ENCODE measurements around the gene C10orf105. TPM values are rescaled to one million over a fixed set of nuclear protein-coding genes. Genes with fewer than 3 reads are reported as not detected.

C10orf105 gene
- total RNA-seq, 2 experiments from 2014 or later, result 0.25 to 0.36 TPM

DNA sequence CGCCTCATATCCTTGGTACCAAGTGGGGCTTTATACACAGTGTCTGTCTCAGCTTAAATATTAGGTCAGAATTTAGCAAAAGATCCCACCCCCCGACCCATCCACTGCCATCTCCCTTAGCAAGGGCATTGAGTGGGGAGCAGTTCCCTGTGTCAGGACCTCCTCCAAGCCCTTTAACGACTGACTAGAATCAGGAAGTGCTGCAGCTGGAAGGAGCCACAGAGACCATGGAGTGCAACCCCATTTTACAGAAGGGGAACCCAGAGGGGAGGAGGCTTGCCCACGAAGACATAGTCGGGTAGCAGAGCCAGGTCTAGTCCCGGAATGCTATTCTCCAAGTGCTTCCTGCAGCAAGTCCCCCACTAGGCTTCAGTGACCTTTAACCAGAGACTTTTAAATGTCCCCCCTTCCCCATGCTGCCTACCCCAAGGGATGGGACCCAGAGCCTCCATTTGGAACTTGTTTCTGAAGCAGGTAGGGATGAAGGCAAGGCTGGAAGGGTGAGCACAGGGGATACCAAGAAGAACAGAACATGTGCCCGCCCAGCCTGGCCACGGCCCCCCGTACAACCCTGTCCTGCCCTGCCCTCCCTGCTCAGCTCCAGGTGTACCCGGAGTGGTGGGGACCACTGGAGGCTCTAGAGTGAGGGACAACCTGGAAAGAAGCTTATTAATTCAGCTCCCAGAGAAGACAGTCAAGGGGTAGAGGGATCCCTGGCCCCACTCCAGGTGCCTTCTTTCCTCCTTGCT lies 41.3 kb downstream of the C10orf105 start:
- H3K27me3 ChIP-seq (ENCODE audit: control insufficient read depth in 1 of 2, insufficient read depth in 2 of 2, low read length in 2 of 2), result peaks cover 0 to 2% of the 10 kb centered on the region in 2 experiments
- DNase-seq, result no peak
- H3K36me3 Mint-ChIP-seq (ENCODE audit: low read depth), result no peaks in the 10 kb centered on the region
- no peak overlapping the region for H3K4me3 Mint-ChIP-seq
- H3K9me3 Mint-ChIP-seq, result no peaks in the 10 kb centered on the region
- H3K4me3 ChIP-seq (ENCODE audit: low read length), result no peak overlapping the region
- no peaks in the 10 kb centered on the region for H3K9me3 ChIP-seq (ENCODE audit: control insufficient read depth in 1 of 2, insufficient read depth in 1 of 2, low read length in 2 of 2)
- intact Hi-C loops (cut with DNase I, micrococcal nuclease), result no loop called here
- POLR2A ChIA-PET, result no interaction called here
- H3K4me1 ChIP-seq (ENCODE audit: insufficient read depth, low read length), result no peaks in the 10 kb centered on the region
- no peak overlapping the region for H3K27ac Mint-ChIP-seq
- no peaks in the 10 kb centered on the region for H3K27me3 Mint-ChIP-seq
- TF ChIP-seq, protein P1, sequence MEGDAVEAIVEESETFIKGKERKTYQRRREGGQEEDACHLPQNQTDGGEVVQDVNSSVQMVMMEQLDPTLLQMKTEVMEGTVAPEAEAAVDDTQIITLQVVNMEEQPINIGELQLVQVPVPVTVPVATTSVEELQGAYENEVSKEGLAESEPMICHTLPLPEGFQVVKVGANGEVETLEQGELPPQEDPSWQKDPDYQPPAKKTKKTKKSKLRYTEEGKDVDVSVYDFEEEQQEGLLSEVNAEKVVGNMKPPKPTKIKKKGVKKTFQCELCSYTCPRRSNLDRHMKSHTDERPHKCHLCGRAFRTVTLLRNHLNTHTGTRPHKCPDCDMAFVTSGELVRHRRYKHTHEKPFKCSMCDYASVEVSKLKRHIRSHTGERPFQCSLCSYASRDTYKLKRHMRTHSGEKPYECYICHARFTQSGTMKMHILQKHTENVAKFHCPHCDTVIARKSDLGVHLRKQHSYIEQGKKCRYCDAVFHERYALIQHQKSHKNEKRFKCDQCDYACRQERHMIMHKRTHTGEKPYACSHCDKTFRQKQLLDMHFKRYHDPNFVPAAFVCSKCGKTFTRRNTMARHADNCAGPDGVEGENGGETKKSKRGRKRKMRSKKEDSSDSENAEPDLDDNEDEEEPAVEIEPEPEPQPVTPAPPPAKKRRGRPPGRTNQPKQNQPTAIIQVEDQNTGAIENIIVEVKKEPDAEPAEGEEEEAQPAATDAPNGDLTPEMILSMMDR (IDR thresholded peaks at IDR 0.05), result no peak
- H3K36me3 ChIP-seq (ENCODE audit: insufficient read depth, low read length), result no peaks in the 10 kb centered on the region
- CTCF ChIA-PET, result no interaction called here
- no peak overlapping the region for H3K27ac ChIP-seq (ENCODE audit: low read depth in 1 of 2, low read length in 2 of 2)
- no peak for ATAC-seq (ENCODE audit: poor library complexity)
- H3K4me1 Mint-ChIP-seq (ENCODE audit: low read depth), result no peaks in the 10 kb centered on the region

DNA sequence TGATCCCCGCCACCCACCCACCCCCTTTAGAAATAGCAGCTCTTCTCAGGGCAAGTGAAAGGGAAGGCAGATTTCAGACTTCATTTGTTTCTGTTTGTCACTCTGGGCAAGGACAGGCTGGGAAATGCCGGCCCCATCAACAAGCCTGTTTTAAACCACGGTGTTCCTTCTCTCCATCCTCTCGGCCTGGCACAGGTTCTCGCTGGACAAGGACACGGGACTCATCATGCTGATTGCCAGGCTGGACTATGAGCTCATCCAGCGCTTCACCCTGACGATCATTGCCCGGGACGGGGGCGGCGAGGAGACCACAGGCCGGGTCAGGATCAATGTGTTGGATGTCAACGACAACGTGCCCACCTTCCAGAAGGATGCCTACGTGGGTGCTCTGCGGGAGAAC lies 42.3 kb downstream of the C10orf105 start:
- ATAC-seq (ENCODE audit: poor library complexity) (no peak), DNase-seq (no peak)
- peaks cover 0 to 2% of the 10 kb centered on the region in 2 experiments for H3K27me3 ChIP-seq (ENCODE audit: control insufficient read depth in 1 of 2, insufficient read depth in 2 of 2, low read length in 2 of 2)
- TF ChIP-seq, protein P1 (IDR thresholded peaks at IDR 0.05), result no peak
- ChIA-PET CTCF (no interaction called here), POLR2A (no interaction called here)
- no peaks in the 10 kb centered on the region for H3K36me3 ChIP-seq (ENCODE audit: insufficient read depth, low read length)
- H3K9me3 Mint-ChIP-seq, result no peaks in the 10 kb centered on the region
- H3K27ac Mint-ChIP-seq, result no peak overlapping the region
- H3K36me3 Mint-ChIP-seq (ENCODE audit: low read depth), result no peaks in the 10 kb centered on the region
- no peak overlapping the region for H3K4me3 ChIP-seq (ENCODE audit: low read length)
- H3K27me3 Mint-ChIP-seq, result no peaks in the 10 kb centered on the region
- intact Hi-C loops (cut with DNase I, micrococcal nuclease), result no loop called here
- no peak overlapping the region for H3K4me3 Mint-ChIP-seq
- no peaks in the 10 kb centered on the region for H3K4me1 ChIP-seq (ENCODE audit: insufficient read depth, low read length)
- no peak overlapping the region for H3K27ac ChIP-seq (ENCODE audit: low read depth in 1 of 2, low read length in 2 of 2)
- no peaks in the 10 kb centered on the region for H3K4me1 Mint-ChIP-seq (ENCODE audit: low read depth)
- no peaks in the 10 kb centered on the region for H3K9me3 ChIP-seq (ENCODE audit: control insufficient read depth in 1 of 2, insufficient read depth in 1 of 2, low read length in 2 of 2)

DNA sequence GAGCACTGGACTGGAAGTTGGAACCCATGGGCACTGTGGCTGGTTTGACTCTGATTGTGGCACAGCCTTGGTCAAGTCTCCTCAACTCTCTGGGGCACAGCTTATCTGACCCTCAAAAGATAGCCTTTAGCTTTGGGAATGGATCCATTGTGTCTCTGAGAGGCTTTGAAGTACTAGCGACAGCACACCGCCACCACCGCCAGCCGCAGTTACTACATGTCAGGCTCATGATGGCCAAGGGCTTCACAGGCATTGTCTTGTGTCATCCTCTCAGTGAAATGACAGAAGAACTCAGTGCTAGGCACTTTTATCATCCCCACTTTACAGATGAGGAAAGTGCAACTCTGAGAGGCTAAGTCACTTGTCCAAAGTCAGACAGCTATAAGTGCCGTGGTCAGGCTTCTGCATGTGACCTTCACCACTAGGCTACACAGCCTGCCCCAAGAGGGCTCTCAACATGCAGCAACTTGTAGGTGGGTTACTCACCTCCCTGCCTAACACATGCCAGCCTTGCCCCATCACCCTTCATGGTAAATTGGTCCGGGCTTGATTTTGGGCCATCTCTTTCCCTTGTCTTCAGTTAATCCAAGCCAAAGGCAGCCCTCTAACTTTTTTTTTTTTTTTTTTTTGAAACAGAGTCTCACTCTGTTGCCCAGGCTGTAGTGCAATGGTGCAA lies 44.1 kb downstream of the C10orf105 start:
- no peaks in the 10 kb centered on the region for H3K4me1 Mint-ChIP-seq (ENCODE audit: low read depth)
- TF ChIP-seq, protein P1 (IDR thresholded peaks at IDR 0.05), result no peak
- no peak overlapping the region for H3K4me3 Mint-ChIP-seq
- CTCF ChIA-PET, result interaction anchor here (0.7 kb wide), 1 partner anchor 94 kb away, joined by 3 read pairs; no protein-coding TSS in a partner anchor
- H3K9me3 Mint-ChIP-seq, result no peaks in the 10 kb centered on the region
- no peaks in the 10 kb centered on the region for H3K9me3 ChIP-seq (ENCODE audit: control insufficient read depth in 1 of 2, insufficient read depth in 1 of 2, low read length in 2 of 2)
- H3K27ac ChIP-seq (ENCODE audit: low read depth in 1 of 2, low read length in 2 of 2), result no peak overlapping the region
- H3K27ac Mint-ChIP-seq, result no peak overlapping the region
- H3K27me3 Mint-ChIP-seq, result no peaks in the 10 kb centered on the region
- no peak overlapping the region for H3K4me3 ChIP-seq (ENCODE audit: low read length)
- POLR2A ChIA-PET, result no interaction called here
- no peak for DNase-seq
- intact Hi-C loops (cut with DNase I, micrococcal nuclease), result no loop called here
- H3K36me3 ChIP-seq (ENCODE audit: insufficient read depth, low read length), result no peaks in the 10 kb centered on the region
- H3K27me3 ChIP-seq (ENCODE audit: control insufficient read depth in 1 of 2, insufficient read depth in 2 of 2, low read length in 2 of 2), result peaks cover 0 to 2% of the 10 kb centered on the region in 2 experiments
- ATAC-seq (ENCODE audit: poor library complexity), result no peak
- H3K4me1 ChIP-seq (ENCODE audit: insufficient read depth, low read length), result no peaks in the 10 kb centered on the region
- no peaks in the 10 kb centered on the region for H3K36me3 Mint-ChIP-seq (ENCODE audit: low read depth)
